Measurements from ENCODE around the gene TMEM86B.

Gene TMEM86B

GRCh38 chr19:55212447-55212846 is 16.1 kb downstream of the TMEM86B start:
- TF ChIP-seq SIN3A (IDR thresholded peaks at IDR 0.05; ENCODE audit: borderline replicate concordance, insufficient read depth, low read length): no peak
- TF ChIP-seq, protein P1, sequence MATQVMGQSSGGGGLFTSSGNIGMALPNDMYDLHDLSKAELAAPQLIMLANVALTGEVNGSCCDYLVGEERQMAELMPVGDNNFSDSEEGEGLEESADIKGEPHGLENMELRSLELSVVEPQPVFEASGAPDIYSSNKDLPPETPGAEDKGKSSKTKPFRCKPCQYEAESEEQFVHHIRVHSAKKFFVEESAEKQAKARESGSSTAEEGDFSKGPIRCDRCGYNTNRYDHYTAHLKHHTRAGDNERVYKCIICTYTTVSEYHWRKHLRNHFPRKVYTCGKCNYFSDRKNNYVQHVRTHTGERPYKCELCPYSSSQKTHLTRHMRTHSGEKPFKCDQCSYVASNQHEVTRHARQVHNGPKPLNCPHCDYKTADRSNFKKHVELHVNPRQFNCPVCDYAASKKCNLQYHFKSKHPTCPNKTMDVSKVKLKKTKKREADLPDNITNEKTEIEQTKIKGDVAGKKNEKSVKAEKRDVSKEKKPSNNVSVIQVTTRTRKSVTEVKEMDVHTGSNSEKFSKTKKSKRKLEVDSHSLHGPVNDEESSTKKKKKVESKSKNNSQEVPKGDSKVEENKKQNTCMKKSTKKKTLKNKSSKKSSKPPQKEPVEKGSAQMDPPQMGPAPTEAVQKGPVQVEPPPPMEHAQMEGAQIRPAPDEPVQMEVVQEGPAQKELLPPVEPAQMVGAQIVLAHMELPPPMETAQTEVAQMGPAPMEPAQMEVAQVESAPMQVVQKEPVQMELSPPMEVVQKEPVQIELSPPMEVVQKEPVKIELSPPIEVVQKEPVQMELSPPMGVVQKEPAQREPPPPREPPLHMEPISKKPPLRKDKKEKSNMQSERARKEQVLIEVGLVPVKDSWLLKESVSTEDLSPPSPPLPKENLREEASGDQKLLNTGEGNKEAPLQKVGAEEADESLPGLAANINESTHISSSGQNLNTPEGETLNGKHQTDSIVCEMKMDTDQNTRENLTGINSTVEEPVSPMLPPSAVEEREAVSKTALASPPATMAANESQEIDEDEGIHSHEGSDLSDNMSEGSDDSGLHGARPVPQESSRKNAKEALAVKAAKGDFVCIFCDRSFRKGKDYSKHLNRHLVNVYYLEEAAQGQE (IDR thresholded peaks at IDR 0.05; ENCODE audit: insufficient read depth in 1 of 2, low read depth in 2 of 2, low read length in 2 of 2): no peak
- TF ChIP-seq FOXP2 (optimal IDR thresholded peaks at IDR 0.05; ENCODE audit: borderline replicate concordance, extremely low read depth, extremely low read length, insufficient read depth): no peak
- TF ChIP-seq TAF1 (IDR thresholded peaks at IDR 0.05; ENCODE audit: borderline replicate concordance, insufficient read depth, low read length): no peak
- no peak for TF ChIP-seq POLR2AphosphoS5 (IDR thresholded peaks at IDR 0.05; ENCODE audit: low read depth, low read length)

DNA sequence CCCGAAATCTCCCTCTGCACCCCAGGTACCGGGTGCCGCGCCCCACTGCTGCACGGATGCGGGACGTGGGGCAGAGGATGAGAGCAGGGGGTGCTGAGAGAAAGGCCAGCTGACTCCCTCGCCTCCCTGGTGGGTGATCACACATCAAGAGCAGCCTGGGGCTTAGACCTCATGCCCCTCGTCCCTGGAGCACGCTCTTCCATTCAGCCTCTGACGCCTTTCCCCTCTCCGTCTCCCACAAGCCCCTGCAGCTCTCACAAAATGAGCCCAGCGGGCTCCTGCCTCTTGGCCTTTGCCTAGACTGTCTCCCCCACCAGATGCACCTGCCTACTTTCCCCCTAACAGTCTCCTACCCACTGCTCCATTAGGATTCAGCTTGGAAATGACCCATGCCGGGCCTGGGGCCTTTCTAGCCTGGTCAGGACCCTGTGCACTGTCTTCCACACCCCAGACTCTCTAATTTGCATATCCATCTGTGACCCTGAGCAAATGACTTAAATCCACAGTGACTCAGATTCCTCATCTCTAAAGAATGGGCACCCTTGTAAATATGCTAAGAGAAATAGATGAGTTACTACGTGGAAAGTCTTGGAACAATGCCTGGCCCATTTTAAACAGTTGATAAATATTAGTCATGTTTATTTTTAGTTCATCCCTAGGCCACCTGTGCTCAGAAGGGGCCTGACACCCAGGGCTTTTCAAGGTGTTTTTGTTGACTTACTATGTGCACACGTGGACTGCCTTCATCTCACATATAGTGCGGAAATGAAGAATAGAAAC is 18.7 kb downstream of the TMEM86B start:
- TF ChIP-seq, protein P1 (IDR thresholded peaks at IDR 0.05; ENCODE audit: insufficient read depth in 1 of 2, low read depth in 2 of 2, low read length in 2 of 2): no peak
- TF ChIP-seq POLR2AphosphoS5 (IDR thresholded peaks at IDR 0.05; ENCODE audit: low read depth, low read length): no peak
- no peak for TF ChIP-seq TAF1 (IDR thresholded peaks at IDR 0.05; ENCODE audit: borderline replicate concordance, insufficient read depth, low read length)
- TF ChIP-seq SIN3A (IDR thresholded peaks at IDR 0.05; ENCODE audit: borderline replicate concordance, insufficient read depth, low read length): no peak
- no peak for TF ChIP-seq FOXP2 (optimal IDR thresholded peaks at IDR 0.05; ENCODE audit: borderline replicate concordance, extremely low read depth, extremely low read length, insufficient read depth)

- TF ChIP-seq FOXP2 (optimal IDR thresholded peaks at IDR 0.05; ENCODE audit: borderline replicate concordance, extremely low read depth, extremely low read length, insufficient read depth): no peak
- no peak for TF ChIP-seq TAF1 (IDR thresholded peaks at IDR 0.05; ENCODE audit: borderline replicate concordance, insufficient read depth, low read length)
- no peak for TF ChIP-seq SIN3A (IDR thresholded peaks at IDR 0.05; ENCODE audit: borderline replicate concordance, insufficient read depth, low read length)
- no peak for TF ChIP-seq POLR2AphosphoS5 (IDR thresholded peaks at IDR 0.05; ENCODE audit: low read depth, low read length)
- TF ChIP-seq, protein P1 (IDR thresholded peaks at IDR 0.05; ENCODE audit: insufficient read depth in 1 of 2, low read depth in 2 of 2, low read length in 2 of 2): no peak
Measured at GRCh38 chr19:55208880-55209692, 19.5 kb downstream of the TMEM86B start, which contains the start of gene PTPRH. PTPRH (minus strand) TSS chr19:55209501; CDS start chr19:55209433, 68 bp downstream.

DNA sequence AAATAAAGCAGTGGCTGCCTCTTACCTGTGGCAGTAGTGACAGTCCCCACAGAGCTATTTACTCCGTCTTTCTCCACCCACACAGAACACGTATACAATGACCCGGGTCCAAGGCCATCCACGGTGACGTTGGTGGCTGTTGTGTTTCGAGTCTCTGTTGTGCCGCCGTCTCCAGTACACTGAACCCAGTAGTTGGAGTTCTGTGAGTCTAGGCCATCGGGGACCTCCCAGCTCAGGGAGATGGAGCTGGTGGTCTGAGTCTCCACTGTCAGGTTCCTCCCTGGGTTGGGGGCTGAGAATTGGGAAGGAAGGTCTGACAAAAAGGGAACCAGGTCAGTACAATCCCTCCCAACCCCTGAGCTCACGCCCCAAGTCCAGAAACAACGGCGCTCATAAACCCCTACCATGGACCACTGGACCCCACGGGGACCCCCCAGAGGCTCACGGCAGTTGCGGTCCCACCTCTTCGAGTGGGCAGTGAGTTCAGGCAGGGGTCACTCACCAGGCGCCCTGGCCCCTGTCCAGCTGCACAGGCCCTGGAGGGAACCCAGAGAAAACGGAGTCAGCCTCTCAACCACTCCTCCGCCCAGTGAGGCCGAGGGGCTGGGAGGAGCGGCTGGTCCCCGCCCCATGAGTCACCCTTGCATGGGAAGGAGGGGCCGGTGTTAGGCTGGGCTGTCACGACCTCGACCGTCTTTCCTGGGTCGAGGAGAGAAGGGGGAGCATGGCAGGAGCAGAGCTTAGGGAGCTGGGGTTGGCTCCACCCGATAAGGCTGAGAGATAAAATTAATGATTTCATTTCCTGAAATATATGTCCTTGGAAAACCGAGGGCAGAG is 21.7 kb downstream of the TMEM86B start:
- TF ChIP-seq SIN3A (IDR thresholded peaks at IDR 0.05; ENCODE audit: borderline replicate concordance, insufficient read depth, low read length) (peak; percentile 66; the same call in 1 of the 2 replicates), POLR2AphosphoS5 (IDR thresholded peaks at IDR 0.05; ENCODE audit: low read depth, low read length) (peak; percentile 92; the same call in 1 of the 2 replicates), TAF1 (IDR thresholded peaks at IDR 0.05; ENCODE audit: borderline replicate concordance, insufficient read depth, low read length) (peak; percentile 76; the same call in 1 of the 2 replicates), FOXP2 (optimal IDR thresholded peaks at IDR 0.05; ENCODE audit: borderline replicate concordance, extremely low read depth, extremely low read length, insufficient read depth) (peak; percentile 80)
- TF ChIP-seq, protein P1 (IDR thresholded peaks at IDR 0.05; ENCODE audit: insufficient read depth in 1 of 2, low read depth in 2 of 2, low read length in 2 of 2): peak; percentile 10 to 77; a peak in 2 of 4 replicates
